ENCODE results near the gene CAPN15. TPM values are rescaled to one million over a fixed set of nuclear protein-coding genes. Genes with fewer than 3 reads are reported as not detected.
"Not testable (repeated sequence)": the region's sequence is repeated elsewhere in the genome, so short reads cannot be mapped to it uniquely, and the experiment has no call there.

Gene CAPN15
- polyA plus RNA-seq, 5 donors: 13.0 to 39.5 (median 20.8) TPM

GRCh38 chr16:505479-506245, 21.9 kb upstream of the CAPN15 start:
- no peak for DNase-seq

- no peak for DNase-seq
These were observed 21.3 kb upstream of the CAPN15 start for GRCh38 chr16:506246-506546.

GRCh38 chr16:507527-507926, 20.0 kb upstream of the CAPN15 start:
- not testable (repeated sequence) for DNase-seq

GRCh38 chr16:507996-508395, 19.5 kb upstream of the CAPN15 start:
- no peak for DNase-seq

- no peak for DNase-seq
These were observed 18.4 kb upstream of the CAPN15 start for GRCh38 chr16:508884-509736.

GRCh38 chr16:510066-510825, 17.3 kb upstream of the CAPN15 start:
- DNase-seq: no peak

GRCh38 chr16:512802-513201, 14.7 kb upstream of the CAPN15 start:
- no peak for DNase-seq

GRCh38 chr16:513950-514349, 13.6 kb upstream of the CAPN15 start:
- no peak for DNase-seq

GRCh38 chr16:515175-515938, 12.2 kb upstream of the CAPN15 start:
- no peak for DNase-seq

- DNase-seq: no peak
These were observed 11.6 kb upstream of the CAPN15 start for GRCh38 chr16:515939-516226.

GRCh38 chr16:516301-516700, 11.2 kb upstream of the CAPN15 start:
- no peak for DNase-seq

GRCh38 chr16:518858-519257, 8.7 kb upstream of the CAPN15 start:
- DNase-seq: no peak

- no peak for DNase-seq
These were observed 8.1 kb upstream of the CAPN15 start for GRCh38 chr16:519425-519824.

- DNase-seq: no peak
These were observed 7.4 kb upstream of the CAPN15 start for GRCh38 chr16:519841-520687.

- DNase-seq: no peak
These were observed 6.7 kb upstream of the CAPN15 start for GRCh38 chr16:520847-521246.

GRCh38 chr16:521381-522210, 5.9 kb upstream of the CAPN15 start:
- no peak for DNase-seq

- DNase-seq: no peak
These were observed 5.0 kb upstream of the CAPN15 start for GRCh38 chr16:522320-523096.

- DNase-seq: no peak
These were observed 4.3 kb upstream of the CAPN15 start for GRCh38 chr16:523097-523741.
